Measurements from ENCODE around the gene GNG3. TPM values are rescaled to one million over a fixed set of nuclear protein-coding genes. Genes with fewer than 3 reads are reported as not detected.

GNG3 gene
- polyA plus RNA-seq, 2 donors: 0.04 to 0.24 TPM

DNA sequence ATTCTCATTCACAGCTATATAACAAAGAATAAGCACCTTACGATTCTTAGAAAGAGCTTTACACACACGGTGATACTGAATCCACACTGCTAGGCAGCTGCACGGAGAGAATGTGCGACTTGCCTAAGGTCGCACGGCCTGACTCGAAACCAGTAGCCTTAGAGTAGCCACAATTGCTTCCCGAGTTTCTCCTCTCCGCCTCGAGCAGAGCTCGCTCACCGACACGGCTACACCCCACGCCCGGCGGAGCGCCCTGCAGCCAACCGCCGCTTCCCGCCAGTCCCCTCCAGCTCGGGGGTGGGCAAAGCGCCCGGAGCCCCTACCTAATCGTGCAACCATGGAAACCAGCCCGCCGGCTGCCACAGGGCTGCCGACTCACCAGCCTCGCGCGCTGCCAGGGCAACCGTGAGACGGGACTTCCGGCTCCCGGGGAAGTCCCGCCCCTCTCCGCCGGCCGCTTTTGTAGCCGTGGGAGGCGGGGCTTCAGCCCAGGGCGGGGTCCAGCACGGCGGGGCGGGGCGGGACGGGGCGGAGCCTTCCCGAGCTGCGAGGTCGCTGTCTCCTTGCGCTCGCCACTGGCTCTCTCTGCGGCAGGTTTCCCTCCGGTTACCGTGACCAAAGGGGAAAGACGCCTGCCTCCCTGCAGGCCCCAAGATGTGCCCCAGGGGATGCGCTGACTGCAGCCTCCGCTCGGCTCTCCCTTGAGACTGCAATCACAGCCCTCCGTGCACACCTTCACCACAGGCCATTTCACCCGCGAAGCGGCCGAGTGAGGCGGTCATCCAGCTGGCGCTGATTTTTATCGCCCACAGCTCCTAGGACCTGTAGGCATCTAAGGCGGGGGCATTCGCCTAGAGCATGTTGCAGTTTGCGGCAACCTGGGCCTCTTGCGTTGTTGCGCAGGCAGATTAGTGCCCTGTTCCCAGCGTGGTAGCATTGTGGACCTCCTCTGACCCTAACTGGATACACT, 1.3 kb upstream of the GNG3 start:
- peak overlapping the region; percentile 83 to 93 for H3K27ac ChIP-seq (ENCODE audit: low read depth in 2 of 2, low read length in 1 of 2)
- H3K36me3 ChIP-seq (ENCODE audit: control insufficient read depth in 2 of 2, insufficient read depth in 2 of 2, low read length in 1 of 2): peaks cover 0 to 2% of the 10 kb centered on the region in 2 donors
- 5% methylated on average over 67 to 73 of the region's 73 CpGs for WGBS, 2 donors
- peaks cover 3 to 14% of the 10 kb centered on the region in 2 donors for H3K4me1 ChIP-seq (ENCODE audit: control insufficient read depth in 2 of 2, insufficient read depth in 2 of 2, low read length in 1 of 2)
- H3K4me3 ChIP-seq (ENCODE audit: low read depth in 1 of 2, low read length in 2 of 2): peak overlapping the region; percentile 79 to 93
- no peaks in the 10 kb centered on the region for H3K27me3 ChIP-seq (ENCODE audit: control insufficient read depth in 1 of 2, insufficient read depth in 2 of 2, low read length in 2 of 2)
- H3K9me3 ChIP-seq (ENCODE audit: control insufficient read depth in 2 of 2, insufficient read depth in 1 of 2, low read depth in 1 of 2, low read length in 1 of 2): no peaks in the 10 kb centered on the region

DNA sequence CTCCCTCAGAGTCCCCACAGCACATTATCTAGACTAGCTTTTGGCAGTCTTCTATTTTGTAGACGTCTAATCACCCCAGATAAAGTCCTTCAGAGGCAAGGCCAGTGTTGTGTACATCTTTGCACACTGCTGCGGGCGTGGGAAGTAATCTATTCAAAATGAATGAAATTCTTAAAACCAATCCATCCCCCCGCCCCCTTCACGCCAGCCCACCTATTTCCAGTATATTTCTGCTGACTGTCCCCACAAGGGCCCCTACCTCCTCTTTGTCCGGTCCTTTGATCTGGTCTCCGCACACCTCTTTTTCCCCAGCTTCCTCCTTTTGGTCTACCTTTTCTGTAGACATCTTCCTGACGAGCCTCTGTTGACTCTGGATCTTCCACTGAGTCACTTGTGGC, 627 bp upstream of the GNG3 start:
- peaks cover 0 to 2% of the 10 kb centered on the region in 2 donors for H3K36me3 ChIP-seq (ENCODE audit: control insufficient read depth in 2 of 2, insufficient read depth in 2 of 2, low read length in 1 of 2)
- peaks cover 3 to 14% of the 10 kb centered on the region in 2 donors for H3K4me1 ChIP-seq (ENCODE audit: control insufficient read depth in 2 of 2, insufficient read depth in 2 of 2, low read length in 1 of 2)
- 69 to 76% methylated on average over 8 of the region's 8 CpGs for WGBS, 2 donors
- H3K9me3 ChIP-seq (ENCODE audit: control insufficient read depth in 2 of 2, insufficient read depth in 1 of 2, low read depth in 1 of 2, low read length in 1 of 2): no peaks in the 10 kb centered on the region
- H3K4me3 ChIP-seq (ENCODE audit: low read depth in 1 of 2, low read length in 2 of 2): peak overlapping the region in 1 of 2 donors; percentile 93
- H3K27me3 ChIP-seq (ENCODE audit: control insufficient read depth in 1 of 2, insufficient read depth in 2 of 2, low read length in 2 of 2): no peaks in the 10 kb centered on the region
- peak overlapping the region; percentile 74 to 90 for H3K27ac ChIP-seq (ENCODE audit: low read depth in 2 of 2, low read length in 1 of 2)

DNA sequence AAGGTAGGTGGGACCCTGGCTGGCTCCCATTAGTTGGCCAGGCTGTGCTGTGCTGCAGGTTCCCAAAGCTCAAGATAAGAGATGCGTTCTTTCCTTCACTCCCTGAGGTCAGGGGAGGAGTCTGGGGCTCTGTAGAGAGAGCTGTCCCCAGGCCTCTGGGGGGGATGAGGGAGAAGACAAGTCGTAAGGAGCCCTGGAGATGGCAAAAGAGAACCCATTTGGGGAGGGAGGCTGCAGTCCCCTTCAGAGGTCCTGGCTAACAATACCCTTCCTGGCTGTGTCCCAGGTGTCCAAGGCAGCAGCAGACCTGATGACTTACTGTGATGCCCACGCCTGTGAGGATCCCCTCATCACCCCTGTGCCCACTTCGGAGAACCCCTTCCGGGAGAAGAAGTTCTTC, 916 bp downstream of the GNG3 start:
- WGBS, 2 donors: 61 to 72% methylated on average over 5 of the region's 5 CpGs
- Histone ChIP-seq H3K27me3 (ENCODE audit: control insufficient read depth in 1 of 2, insufficient read depth in 2 of 2, low read length in 2 of 2) (no peaks in the 10 kb centered on the region), H3K9me3 (ENCODE audit: control insufficient read depth in 2 of 2, insufficient read depth in 1 of 2, low read depth in 1 of 2, low read length in 1 of 2) (no peaks in the 10 kb centered on the region), H3K27ac (ENCODE audit: low read depth in 2 of 2, low read length in 1 of 2) (peak overlapping the region; percentile 97 to 98), H3K4me1 (ENCODE audit: control insufficient read depth in 2 of 2, insufficient read depth in 2 of 2, low read length in 1 of 2) (peaks cover 3 to 14% of the 10 kb centered on the region in 2 donors), H3K4me3 (ENCODE audit: low read depth in 1 of 2, low read length in 2 of 2) (peak overlapping the region in 1 of 2 donors; percentile 58), H3K36me3 (ENCODE audit: control insufficient read depth in 2 of 2, insufficient read depth in 2 of 2, low read length in 1 of 2) (peaks cover under 1 to 6% of the 10 kb centered on the region in 2 donors)

DNA sequence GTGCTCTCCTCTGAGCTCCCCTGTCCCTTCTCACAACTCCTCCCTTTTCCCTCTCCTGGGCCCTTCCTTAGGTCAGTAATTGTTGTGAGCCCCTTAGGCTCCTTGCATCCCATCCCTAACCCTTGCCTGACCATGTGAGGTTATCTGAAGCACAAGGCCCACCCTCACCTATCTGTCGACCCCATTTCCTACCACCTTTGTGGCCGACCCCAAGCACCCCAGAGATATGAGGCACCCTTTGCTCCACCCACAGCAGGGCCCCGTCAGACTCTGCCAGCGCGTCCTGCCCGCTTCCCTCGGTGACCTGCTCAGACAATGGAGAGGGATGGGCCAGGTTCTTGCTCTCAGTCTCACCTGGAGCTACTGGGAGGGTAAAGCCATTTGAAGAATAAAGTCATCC, 1.3 kb downstream of the GNG3 start:
- peaks cover 5 to 8% of the 10 kb centered on the region in 2 donors for H3K36me3 ChIP-seq (ENCODE audit: control insufficient read depth in 2 of 2, insufficient read depth in 2 of 2, low read length in 1 of 2)
- no peaks in the 10 kb centered on the region for H3K27me3 ChIP-seq (ENCODE audit: control insufficient read depth in 1 of 2, insufficient read depth in 2 of 2, low read length in 2 of 2)
- H3K9me3 ChIP-seq (ENCODE audit: control insufficient read depth in 2 of 2, insufficient read depth in 1 of 2, low read depth in 1 of 2, low read length in 1 of 2): no peaks in the 10 kb centered on the region
- H3K4me1 ChIP-seq (ENCODE audit: control insufficient read depth in 2 of 2, insufficient read depth in 2 of 2, low read length in 1 of 2): peaks cover 3 to 14% of the 10 kb centered on the region in 2 donors
- peak overlapping the region; percentile 43 to 58 for H3K4me3 ChIP-seq (ENCODE audit: low read depth in 1 of 2, low read length in 2 of 2)
- H3K27ac ChIP-seq (ENCODE audit: low read depth in 2 of 2, low read length in 1 of 2): peak overlapping the region; percentile 97 to 98
- 1 to 2% methylated on average over 7 of the region's 7 CpGs for WGBS, 2 donors

DNA sequence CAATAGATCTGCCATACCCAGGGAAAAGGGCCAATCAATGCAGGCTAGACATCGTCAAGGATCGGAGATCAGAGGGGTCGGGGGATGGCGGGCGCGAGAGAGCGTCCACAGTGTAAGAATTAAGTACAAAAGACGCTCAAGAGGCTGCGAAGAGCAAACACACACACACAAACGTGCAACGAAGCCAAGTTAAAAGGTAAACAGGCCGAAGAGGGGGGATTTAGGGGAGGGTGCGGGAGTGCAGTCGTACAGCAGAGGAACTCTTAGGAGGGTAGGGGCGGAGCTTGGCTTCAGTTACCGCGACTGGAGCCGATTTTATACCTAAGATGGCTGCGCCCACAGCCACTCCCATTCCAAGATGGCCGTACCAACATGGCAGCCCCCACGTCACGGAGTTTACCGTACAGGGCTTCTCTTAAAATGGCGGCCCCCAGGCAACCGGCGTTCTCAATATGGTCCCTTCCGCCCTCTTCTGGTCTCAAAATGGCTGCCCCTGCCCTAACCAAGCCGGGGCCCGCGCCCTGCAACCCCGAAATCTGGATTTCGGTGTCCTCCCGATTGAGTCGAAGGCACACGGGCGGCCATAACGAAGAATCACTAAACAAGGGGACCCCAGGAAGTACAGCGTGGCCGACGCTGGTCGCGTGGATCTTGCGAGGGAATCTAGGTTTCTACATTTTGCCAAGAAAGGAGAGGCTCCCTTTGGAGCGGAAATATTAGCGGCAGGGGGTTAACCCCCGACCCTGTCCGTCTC, 1.9 kb downstream of the GNG3 start:
- peak overlapping the region; percentile 43 to 58 for H3K4me3 ChIP-seq (ENCODE audit: low read depth in 1 of 2, low read length in 2 of 2)
- peaks cover 5 to 10% of the 10 kb centered on the region in 2 donors for H3K36me3 ChIP-seq (ENCODE audit: control insufficient read depth in 2 of 2, insufficient read depth in 2 of 2, low read length in 1 of 2)
- WGBS, 2 donors: 1 to 2% methylated on average over 47 of the region's 47 CpGs
- no peaks in the 10 kb centered on the region for H3K9me3 ChIP-seq (ENCODE audit: control insufficient read depth in 2 of 2, insufficient read depth in 1 of 2, low read depth in 1 of 2, low read length in 1 of 2)
- peaks cover 3 to 14% of the 10 kb centered on the region in 2 donors for H3K4me1 ChIP-seq (ENCODE audit: control insufficient read depth in 2 of 2, insufficient read depth in 2 of 2, low read length in 1 of 2)
- H3K27ac ChIP-seq (ENCODE audit: low read depth in 2 of 2, low read length in 1 of 2): peak overlapping the region; percentile 97 to 98
- H3K27me3 ChIP-seq (ENCODE audit: control insufficient read depth in 1 of 2, insufficient read depth in 2 of 2, low read length in 2 of 2): no peaks in the 10 kb centered on the region

DNA sequence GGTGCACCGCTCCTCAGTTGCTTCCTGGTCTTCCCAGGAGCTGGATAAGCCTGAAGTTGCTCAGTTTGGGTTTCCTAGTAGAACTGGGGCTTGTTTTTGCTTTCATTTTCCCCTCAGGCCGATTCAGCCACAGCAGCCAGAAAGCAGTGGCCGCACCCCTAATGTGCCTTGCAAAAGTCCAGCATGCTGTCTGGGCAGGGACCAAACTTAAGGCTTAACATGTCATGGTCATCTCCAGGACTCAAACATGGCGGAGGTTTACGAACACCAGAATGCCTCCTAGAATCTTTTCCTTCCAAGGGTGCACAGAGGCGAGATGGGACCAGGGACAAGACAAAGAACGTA, 2.5 kb downstream of the GNG3 start:
- H3K4me1 ChIP-seq (ENCODE audit: control insufficient read depth in 2 of 2, insufficient read depth in 2 of 2, low read length in 1 of 2): peaks cover 3 to 15% of the 10 kb centered on the region in 2 donors
- peaks cover 5 to 14% of the 10 kb centered on the region in 2 donors for H3K36me3 ChIP-seq (ENCODE audit: control insufficient read depth in 2 of 2, insufficient read depth in 2 of 2, low read length in 1 of 2)
- peak overlapping the region; percentile 43 to 58 for H3K4me3 ChIP-seq (ENCODE audit: low read depth in 1 of 2, low read length in 2 of 2)
- H3K9me3 ChIP-seq (ENCODE audit: control insufficient read depth in 2 of 2, insufficient read depth in 1 of 2, low read depth in 1 of 2, low read length in 1 of 2): no peaks in the 10 kb centered on the region
- peak overlapping the region; percentile 97 to 98 for H3K27ac ChIP-seq (ENCODE audit: low read depth in 2 of 2, low read length in 1 of 2)
- no peaks in the 10 kb centered on the region for H3K27me3 ChIP-seq (ENCODE audit: control insufficient read depth in 1 of 2, insufficient read depth in 2 of 2, low read length in 2 of 2)
- 55 to 59% methylated on average over 7 of the region's 7 CpGs for WGBS, 2 donors

DNA sequence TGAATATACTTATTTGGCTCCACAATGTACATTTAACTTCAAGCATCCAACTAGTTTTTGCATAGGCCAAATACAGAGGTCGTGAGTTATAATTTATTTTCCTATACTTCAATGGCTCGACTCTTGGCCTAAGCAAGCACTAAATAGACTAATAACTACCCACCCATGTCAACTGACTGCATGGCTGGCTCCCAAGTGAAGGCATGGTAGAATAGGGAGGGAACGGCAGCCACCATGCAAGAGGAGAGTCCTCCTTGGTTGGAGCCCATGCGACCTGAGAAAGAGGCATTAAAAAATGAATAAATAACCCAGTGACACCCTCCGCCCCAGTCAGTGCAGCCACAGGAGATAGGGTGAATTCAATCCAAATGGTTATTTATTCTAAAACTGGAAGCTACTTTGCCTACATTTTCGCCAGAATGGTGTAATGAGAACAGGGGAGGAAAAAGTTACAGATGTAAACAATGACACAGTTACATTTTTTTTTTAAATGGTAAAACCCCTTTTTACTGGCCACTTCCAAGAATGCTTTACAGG, 4.9 kb downstream of the GNG3 start:
- peaks cover 9 to 27% of the 10 kb centered on the region in 2 donors for H3K36me3 ChIP-seq (ENCODE audit: control insufficient read depth in 2 of 2, insufficient read depth in 2 of 2, low read length in 1 of 2)
- H3K27ac ChIP-seq (ENCODE audit: low read depth in 2 of 2, low read length in 1 of 2): no peak overlapping the region
- H3K9me3 ChIP-seq (ENCODE audit: control insufficient read depth in 2 of 2, insufficient read depth in 1 of 2, low read depth in 1 of 2, low read length in 1 of 2): no peaks in the 10 kb centered on the region
- H3K4me1 ChIP-seq (ENCODE audit: control insufficient read depth in 2 of 2, insufficient read depth in 2 of 2, low read length in 1 of 2): peaks cover 0 to 11% of the 10 kb centered on the region in 2 donors
- WGBS, 2 donors: 66 to 78% methylated on average over 6 of the region's 6 CpGs
- no peaks in the 10 kb centered on the region for H3K27me3 ChIP-seq (ENCODE audit: control insufficient read depth in 1 of 2, insufficient read depth in 2 of 2, low read length in 2 of 2)
- no peak overlapping the region for H3K4me3 ChIP-seq (ENCODE audit: low read depth in 1 of 2, low read length in 2 of 2)

DNA sequence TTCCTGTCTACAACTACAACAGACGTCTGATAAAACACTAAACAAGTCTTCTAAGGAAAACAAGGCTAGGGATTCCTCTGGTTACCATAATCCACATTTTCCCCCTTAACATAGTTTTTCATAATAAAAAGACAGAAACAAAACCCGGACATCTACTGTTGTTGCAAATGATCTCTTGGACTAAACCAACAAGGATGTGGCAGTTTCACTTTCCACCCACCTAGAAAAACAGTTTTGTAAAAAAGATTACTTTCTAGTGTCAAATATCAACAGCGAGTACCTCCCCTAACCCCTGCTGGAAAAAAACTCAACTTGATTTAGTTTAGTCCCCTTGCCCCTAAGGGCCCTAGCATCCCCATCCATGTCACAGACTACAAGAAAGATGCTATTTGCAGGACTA, 5.4 kb downstream of the GNG3 start:
- Histone ChIP-seq H3K4me3 (ENCODE audit: low read depth in 1 of 2, low read length in 2 of 2) (no peak overlapping the region), H3K36me3 (ENCODE audit: control insufficient read depth in 2 of 2, insufficient read depth in 2 of 2, low read length in 1 of 2) (peaks cover 11 to 31% of the 10 kb centered on the region in 2 donors), H3K27ac (ENCODE audit: low read depth in 2 of 2, low read length in 1 of 2) (no peak overlapping the region), H3K4me1 (ENCODE audit: control insufficient read depth in 2 of 2, insufficient read depth in 2 of 2, low read length in 1 of 2) (peaks cover 0 to 11% of the 10 kb centered on the region in 2 donors), H3K9me3 (ENCODE audit: control insufficient read depth in 2 of 2, insufficient read depth in 1 of 2, low read depth in 1 of 2, low read length in 1 of 2) (no peaks in the 10 kb centered on the region), H3K27me3 (ENCODE audit: control insufficient read depth in 1 of 2, insufficient read depth in 2 of 2, low read length in 2 of 2) (no peaks in the 10 kb centered on the region)
- WGBS, 2 donors: 52 to 59% methylated on average over 3 of the region's 3 CpGs

DNA sequence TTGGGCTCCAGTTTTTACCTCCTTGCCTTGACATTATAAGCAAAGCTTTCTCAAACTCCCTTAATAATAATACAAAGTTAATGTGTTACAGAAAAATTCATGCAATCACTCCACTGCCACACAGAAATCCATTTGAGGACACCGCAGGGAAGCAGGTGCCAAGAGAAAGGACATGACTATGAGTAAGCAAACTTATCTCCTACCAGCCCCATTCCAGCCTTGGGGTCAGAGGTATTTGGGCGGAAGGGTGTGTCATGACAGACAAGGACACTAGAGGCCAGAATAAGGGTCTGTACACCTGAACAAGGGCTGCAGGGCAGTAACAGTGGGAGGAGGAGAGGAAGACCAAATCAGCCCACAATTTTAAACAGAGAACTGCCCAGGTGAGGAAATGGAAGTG, 5.9 kb downstream of the GNG3 start:
- Histone ChIP-seq H3K9me3 (ENCODE audit: control insufficient read depth in 2 of 2, insufficient read depth in 1 of 2, low read depth in 1 of 2, low read length in 1 of 2) (no peaks in the 10 kb centered on the region), H3K36me3 (ENCODE audit: control insufficient read depth in 2 of 2, insufficient read depth in 2 of 2, low read length in 1 of 2) (peaks cover 11 to 31% of the 10 kb centered on the region in 2 donors), H3K27ac (ENCODE audit: low read depth in 2 of 2, low read length in 1 of 2) (no peak overlapping the region), H3K27me3 (ENCODE audit: control insufficient read depth in 1 of 2, insufficient read depth in 2 of 2, low read length in 2 of 2) (no peaks in the 10 kb centered on the region), H3K4me3 (ENCODE audit: low read depth in 1 of 2, low read length in 2 of 2) (no peak overlapping the region), H3K4me1 (ENCODE audit: control insufficient read depth in 2 of 2, insufficient read depth in 2 of 2, low read length in 1 of 2) (peaks cover 0 to 11% of the 10 kb centered on the region in 2 donors)
- 59 to 79% methylated on average over 2 of the region's 2 CpGs for WGBS, 2 donors

Measured in esophagus (tissue), 2 donors.